HepG2 (cell line): ENCODE data around the gene NCLN.

Source experiments
- AKAP8 ChIP-seq: sonication (generic); formaldehyde crosslinking; IDR thresholded peaks from 2 replicates; pipeline ENCODE4 v1.5.1; 2020; ENCODE audit warnings: mild to moderate bottlenecking, missing genetic modification reagents
- CBX5 ChIP-seq: sonication (generic); formaldehyde crosslinking; IDR thresholded peaks from 2 replicates; pipeline ENCODE4 v1.4.0; 2020; ENCODE audit warnings: missing genetic modification reagents, borderline replicate concordance
- CHD4 ChIP-seq: fragments of 200-600 bp; sonication (generic); IDR thresholded peaks from 2 replicates; pipeline ENCODE4 v1.7.0; 2017; ENCODE audit warnings: mild to moderate bottlenecking, low read length, borderline replicate concordance
- DPF2 ChIP-seq: sonication (generic); formaldehyde crosslinking; IDR thresholded peaks from 2 replicates; pipeline ENCODE4 v1.4.0; 2020; ENCODE audit warnings: mild to moderate bottlenecking, low read depth, missing genetic modification reagents, borderline replicate concordance
- GLI4 ChIP-seq: sonication (generic); formaldehyde crosslinking; IDR thresholded peaks from 2 replicates; pipeline ENCODE4 v1.5.1; 2020; ENCODE audit warnings: missing genetic modification reagents, mild to moderate bottlenecking, moderate library complexity, borderline replicate concordance
- NCOR1 ChIP-seq: fragments of 200-600 bp; sonication (generic); IDR thresholded peaks from 2 replicates; pipeline ENCODE4 v1.7.0; 2017; ENCODE audit warnings: antibody characterized with exemption, low read length, borderline replicate concordance
- SRF ChIP-seq: IDR thresholded peaks from 2 replicates; pipeline ENCODE4 v1.6.1; 2011; ENCODE audit warnings: mild to moderate bottlenecking, low read depth, low read length, moderate library complexity
- YEATS4 ChIP-seq: sonication (generic); formaldehyde crosslinking; IDR thresholded peaks from 2 replicates; pipeline ENCODE4 v1.4.0; 2020; ENCODE audit warnings: missing genetic modification reagents, borderline replicate concordance
- ZNF333 ChIP-seq: sonication (generic); formaldehyde crosslinking; IDR thresholded peaks from 2 replicates; pipeline ENCODE4 v1.4.0; 2020; ENCODE audit warnings: mild to moderate bottlenecking, missing genetic modification reagents, borderline replicate concordance
- ZNF382 ChIP-seq: sonication (generic); formaldehyde crosslinking; IDR thresholded peaks from 2 replicates; pipeline ENCODE4 v1.5.0; 2020; ENCODE audit warnings: missing genetic modification reagents, mild to moderate bottlenecking, borderline replicate concordance
- TF ChIP-seq, protein P1 (sequence below): sonication (generic); formaldehyde crosslinking; IDR thresholded peaks from 2 replicates; pipeline ENCODE4 v1.4.0; 2020; ENCODE audit warnings: missing genetic modification reagents, borderline replicate concordance
- TF ChIP-seq, protein P2 (sequence below): sonication (generic); formaldehyde crosslinking; IDR thresholded peaks from 2 replicates; pipeline ENCODE4 v1.5.0; 2020; ENCODE audit warnings: mild to moderate bottlenecking, missing genetic modification reagents, moderate library complexity

DNA sequence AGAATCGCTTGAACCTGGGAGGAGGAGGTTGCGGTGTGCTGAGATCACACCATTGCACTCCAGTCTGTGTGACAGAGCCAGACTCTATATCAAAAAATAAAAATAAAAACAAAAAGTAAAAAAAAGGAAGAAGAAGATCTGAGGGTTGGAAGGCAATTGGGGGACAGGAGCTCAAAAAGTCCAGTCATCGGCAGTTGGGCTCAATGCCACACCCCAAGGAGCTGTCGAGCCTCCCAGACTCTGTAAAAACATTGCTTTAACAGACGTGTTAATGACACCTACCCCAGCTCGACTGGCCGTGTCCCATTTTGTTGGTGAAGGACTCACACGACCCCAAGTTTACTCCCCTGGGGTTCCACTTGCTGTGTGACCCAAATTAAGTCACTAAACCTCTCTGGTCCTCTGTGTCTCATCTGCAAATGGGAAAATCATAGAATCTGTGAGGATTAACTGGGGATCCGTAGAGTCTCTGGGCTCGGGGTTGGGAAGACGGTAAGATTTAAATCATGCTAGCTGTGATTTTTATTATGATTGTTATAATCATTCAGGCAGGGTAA lies 42.9 kb upstream of the NCLN start:
- no peak for TF ChIP-seq CHD4
- TF ChIP-seq GLI4 (CRISPR knock-in tag), result no peak
- TF ChIP-seq NCOR1, result no peak
- no peak for TF ChIP-seq CBX5 (CRISPR knock-in tag)
- TF ChIP-seq YEATS4 (CRISPR knock-in tag), result no peak
- TF ChIP-seq, protein P1, sequence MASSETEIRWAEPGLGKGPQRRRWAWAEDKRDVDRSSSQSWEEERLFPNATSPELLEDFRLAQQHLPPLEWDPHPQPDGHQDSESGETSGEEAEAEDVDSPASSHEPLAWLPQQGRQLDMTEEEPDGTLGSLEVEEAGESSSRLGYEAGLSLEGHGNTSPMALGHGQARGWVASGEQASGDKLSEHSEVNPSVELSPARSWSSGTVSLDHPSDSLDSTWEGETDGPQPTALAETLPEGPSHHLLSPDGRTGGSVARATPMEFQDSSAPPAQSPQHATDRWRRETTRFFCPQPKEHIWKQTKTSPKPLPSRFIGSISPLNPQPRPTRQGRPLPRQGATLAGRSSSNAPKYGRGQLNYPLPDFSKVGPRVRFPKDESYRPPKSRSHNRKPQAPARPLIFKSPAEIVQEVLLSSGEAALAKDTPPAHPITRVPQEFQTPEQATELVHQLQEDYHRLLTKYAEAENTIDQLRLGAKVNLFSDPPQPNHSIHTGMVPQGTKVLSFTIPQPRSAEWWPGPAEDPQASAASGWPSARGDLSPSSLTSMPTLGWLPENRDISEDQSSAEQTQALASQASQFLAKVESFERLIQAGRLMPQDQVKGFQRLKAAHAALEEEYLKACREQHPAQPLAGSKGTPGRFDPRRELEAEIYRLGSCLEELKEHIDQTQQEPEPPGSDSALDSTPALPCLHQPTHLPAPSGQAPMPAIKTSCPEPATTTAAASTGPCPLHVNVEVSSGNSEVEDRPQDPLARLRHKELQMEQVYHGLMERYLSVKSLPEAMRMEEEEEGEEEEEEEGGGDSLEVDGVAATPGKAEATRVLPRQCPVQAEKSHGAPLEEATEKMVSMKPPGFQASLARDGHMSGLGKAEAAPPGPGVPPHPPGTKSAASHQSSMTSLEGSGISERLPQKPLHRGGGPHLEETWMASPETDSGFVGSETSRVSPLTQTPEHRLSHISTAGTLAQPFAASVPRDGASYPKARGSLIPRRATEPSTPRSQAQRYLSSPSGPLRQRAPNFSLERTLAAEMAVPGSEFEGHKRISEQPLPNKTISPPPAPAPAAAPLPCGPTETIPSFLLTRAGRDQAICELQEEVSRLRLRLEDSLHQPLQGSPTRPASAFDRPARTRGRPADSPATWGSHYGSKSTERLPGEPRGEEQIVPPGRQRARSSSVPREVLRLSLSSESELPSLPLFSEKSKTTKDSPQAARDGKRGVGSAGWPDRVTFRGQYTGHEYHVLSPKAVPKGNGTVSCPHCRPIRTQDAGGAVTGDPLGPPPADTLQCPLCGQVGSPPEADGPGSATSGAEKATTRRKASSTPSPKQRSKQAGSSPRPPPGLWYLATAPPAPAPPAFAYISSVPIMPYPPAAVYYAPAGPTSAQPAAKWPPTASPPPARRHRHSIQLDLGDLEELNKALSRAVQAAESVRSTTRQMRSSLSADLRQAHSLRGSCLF (CRISPR knock-in tag), result no peak
- TF ChIP-seq, protein P2, sequence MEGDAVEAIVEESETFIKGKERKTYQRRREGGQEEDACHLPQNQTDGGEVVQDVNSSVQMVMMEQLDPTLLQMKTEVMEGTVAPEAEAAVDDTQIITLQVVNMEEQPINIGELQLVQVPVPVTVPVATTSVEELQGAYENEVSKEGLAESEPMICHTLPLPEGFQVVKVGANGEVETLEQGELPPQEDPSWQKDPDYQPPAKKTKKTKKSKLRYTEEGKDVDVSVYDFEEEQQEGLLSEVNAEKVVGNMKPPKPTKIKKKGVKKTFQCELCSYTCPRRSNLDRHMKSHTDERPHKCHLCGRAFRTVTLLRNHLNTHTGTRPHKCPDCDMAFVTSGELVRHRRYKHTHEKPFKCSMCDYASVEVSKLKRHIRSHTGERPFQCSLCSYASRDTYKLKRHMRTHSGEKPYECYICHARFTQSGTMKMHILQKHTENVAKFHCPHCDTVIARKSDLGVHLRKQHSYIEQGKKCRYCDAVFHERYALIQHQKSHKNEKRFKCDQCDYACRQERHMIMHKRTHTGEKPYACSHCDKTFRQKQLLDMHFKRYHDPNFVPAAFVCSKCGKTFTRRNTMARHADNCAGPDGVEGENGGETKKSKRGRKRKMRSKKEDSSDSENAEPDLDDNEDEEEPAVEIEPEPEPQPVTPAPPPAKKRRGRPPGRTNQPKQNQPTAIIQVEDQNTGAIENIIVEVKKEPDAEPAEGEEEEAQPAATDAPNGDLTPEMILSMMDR, result no peak
- no peak for TF ChIP-seq ZNF382
- no peak for TF ChIP-seq AKAP8 (CRISPR knock-in tag)
- TF ChIP-seq ZNF333 (CRISPR knock-in tag), result no peak
- TF ChIP-seq DPF2 (CRISPR knock-in tag), result no peak
- no peak for TF ChIP-seq SRF
